HCT116 (cell line): ENCODE results near the gene AGTPBP1. TPM values are rescaled to one million over a fixed set of nuclear protein-coding genes. Genes with fewer than 3 reads are reported as not detected.

Experiments used
- ATAC-seq: fragments of 200-7000 bp; cut with Tn5 transposase; 2 replicates; pipeline ENCODE4 v1.9.1; 2020; ENCODE audit warnings: mild to moderate bottlenecking, moderate library complexity
- BruUV-seq: library from RNA; stranded (reverse); fragments of 400-500 nt; replicated peaks from 2 replicates; lab custom pipeline; 2021; lab: Mats Ljungman, UMichigan
- CTCF ChIA-PET: fragments of 300-600 bp; sonication (Branson Sonifier 250); formaldehyde crosslinking; loops from one replicate; lab custom pipeline; 2021; ENCODE audit warnings: antibody characterized with exemption; lab: Charles Lee
- POLR2A ChIA-PET: fragments of 300-600, 350-600 bp; sonication (Branson Sonifier 250); formaldehyde crosslinking; loops from one replicate; lab custom pipeline; 2021; ENCODE audit warnings: antibody characterized with exemption; lab: Charles Lee
- RAD21 ChIA-PET, 2 experiments: fragments of 300-600 bp; sonication (Branson Sonifier 250); formaldehyde crosslinking; loops; one replicate each; lab custom pipeline; 2023; ENCODE audit warnings: low total read pairs in 2 of 2; ENCODE audit not compliant: uncharacterized antibody in 2 of 2, unreplicated experiment in 2 of 2, low non-redundant PET in 1 of 2; lab: Charles Lee
- DNase-seq: peaks from one replicate; pipeline ENCODE4 v3.0.0-alpha.2; 2010; ENCODE audit warnings: low read depth, low spot score
- H2AFZ ChIP-seq: fragments of 200-600 bp; shearing (Covaris generic), sonication (generic); 2 replicates; pipeline ENCODE4 v1.6.1; 2017; ENCODE audit warnings: low read depth, mixed run types, mixed read lengths, antibody characterized with exemption, low read length; ENCODE audit not compliant: poor library complexity, severe bottlenecking
- H3K27ac ChIP-seq: 2 replicates; pipeline ENCODE4 v1.5.1; 2012; ENCODE audit warnings: low read depth, low read length
- H3K27me3 ChIP-seq: fragments of 200-600 bp; sonication (generic); 2 replicates; pipeline ENCODE4 v1.6.1; 2016; ENCODE audit warnings: mixed run types, low read length, mixed read lengths; ENCODE audit not compliant: insufficient read depth
- H3K36me3 ChIP-seq, 2 experiments: fragments of 200-500 bp in 1 of 2; fragments of 200-600 bp in 1 of 2; sonication (Bioruptor generic) in 1 of 2; sonication (generic) in 1 of 2; 2 replicates each; pipeline versions ENCODE4 v1.5.1 to v1.6.1; 2014 to 2016; ENCODE audit warnings: low read length in 2 of 2, inconsistent platforms in 1 of 2, mixed read lengths in 1 of 2, mixed run types in 1 of 2; ENCODE audit not compliant: insufficient read depth in 2 of 2, control insufficient read depth in 1 of 2
- H3K4me1 ChIP-seq, 2 experiments: fragments of 200-600 bp in 1 of 2; sonication (generic) in 1 of 2; 2 replicates each; pipeline versions ENCODE4 v1.5.1 to v1.6.1; 2012 to 2017; ENCODE audit warnings: low read length in 2 of 2, inconsistent platforms in 1 of 2, mild to moderate bottlenecking in 1 of 2, mixed read lengths in 1 of 2, mixed run types in 1 of 2, moderate library complexity in 1 of 2; ENCODE audit not compliant: insufficient read depth in 2 of 2, control insufficient read depth in 1 of 2
- H3K4me2 ChIP-seq: fragments of 200-600 bp; sonication (generic); 2 replicates; pipeline ENCODE4 v1.6.1; 2017; ENCODE audit warnings: mixed run types, low read length, mixed read lengths
- H3K4me3 ChIP-seq, 2 experiments: fragments of 200-600 bp in 1 of 2; sonication (generic) in 1 of 2; replicated peaks in 1 of 2; 2 replicates each; pipeline ENCODE4 v1.5.1; 2011 to 2016; ENCODE audit warnings: low read length in 2 of 2, control low read depth in 1 of 2, low read depth in 1 of 2, mild to moderate bottlenecking in 1 of 2, mixed read lengths in 1 of 2, mixed run types in 1 of 2
- H3K79me2 ChIP-seq: fragments of 200-600 bp; sonication (generic); 2 replicates; pipeline ENCODE4 v1.6.1; 2017; ENCODE audit warnings: mild to moderate bottlenecking, mixed run types, low read length, moderate library complexity, mixed read lengths; ENCODE audit not compliant: insufficient read depth
- H3K9ac ChIP-seq: fragments of 200-600 bp; sonication (generic); 2 replicates; pipeline ENCODE4 v1.6.1; 2016; ENCODE audit warnings: low read length, mixed read lengths
- H3K9me2 ChIP-seq: fragments of 200-600 bp; sonication (generic), shearing (Covaris generic); 2 replicates; pipeline ENCODE4 v1.6.1; 2017; ENCODE audit warnings: mixed run types, mild to moderate bottlenecking, moderate library complexity; ENCODE audit not compliant: insufficient read depth
- H3K9me3 ChIP-seq, 2 experiments: fragments of 200-500 bp in 1 of 2; fragments of 200-600 bp in 1 of 2; sonication (Bioruptor generic) in 1 of 2; sonication (generic) in 1 of 2; 2 replicates each; pipeline ENCODE4 v1.6.1; 2014 to 2017; ENCODE audit warnings: low read length in 2 of 2, mixed read lengths in 2 of 2, inconsistent platforms in 1 of 2, low read depth in 1 of 2, mild to moderate bottlenecking in 1 of 2, mixed run types in 1 of 2, moderate library complexity in 1 of 2; ENCODE audit not compliant: control insufficient read depth in 1 of 2, insufficient read depth in 1 of 2
- H4K20me1 ChIP-seq: fragments of 200-600 bp; sonication (generic), shearing (Covaris generic); 2 replicates; pipeline ENCODE4 v1.6.1; 2017; ENCODE audit warnings: mixed run types, mild to moderate bottlenecking, moderate library complexity; ENCODE audit not compliant: insufficient read depth
- ATF3 ChIP-seq: IDR thresholded peaks from 2 replicates; pipeline ENCODE4 v1.6.1; 2012
- CBX3 ChIP-seq: IDR thresholded peaks from 2 replicates; pipeline ENCODE4 v1.6.1; 2012; ENCODE audit warnings: low read depth
- CEBPB ChIP-seq: IDR thresholded peaks from 2 replicates; pipeline ENCODE4 v1.6.1; 2012; ENCODE audit warnings: low read depth
- EGR1 ChIP-seq: IDR thresholded peaks from 2 replicates; pipeline ENCODE4 v1.6.1; 2012; ENCODE audit warnings: low read depth
- ELF1 ChIP-seq: IDR thresholded peaks from 2 replicates; pipeline ENCODE4 v1.6.1; 2012; ENCODE audit warnings: low read depth, borderline replicate concordance
- EZH2 ChIP-seq: fragments of 200-600 bp; sonication (generic); IDR thresholded peaks from 2 replicates; pipeline ENCODE4 v1.6.1; 2017; ENCODE audit warnings: antibody characterized with exemption, mixed run types
- EZH2phosphoT487 ChIP-seq: fragments of 200-600 bp; IDR thresholded peaks from 2 replicates; pipeline ENCODE4 v1.6.1; 2018; ENCODE audit warnings: antibody characterized with exemption, borderline replicate concordance
- JUND ChIP-seq: IDR thresholded peaks from 2 replicates; pipeline ENCODE4 v1.6.1; 2012
- MAX ChIP-seq: IDR thresholded peaks from 2 replicates; pipeline ENCODE4 v1.6.1; 2012
- POLR2A ChIP-seq: IDR thresholded peaks from 2 replicates; pipeline ENCODE4 v1.7.0; 2011; ENCODE audit warnings: borderline replicate concordance; ENCODE audit not compliant: insufficient read depth, insufficient read length; ENCODE audit errors: extremely low read depth
- POLR2AphosphoS5 ChIP-seq: IDR thresholded peaks from 2 replicates; pipeline ENCODE4 v1.6.1; 2011; ENCODE audit warnings: mild to moderate bottlenecking, low read depth, low read length, moderate library complexity
- RAD21 ChIP-seq: IDR thresholded peaks from 2 replicates; pipeline ENCODE4 v1.6.1; 2012; ENCODE audit warnings: low read depth, mild to moderate bottlenecking
- REST ChIP-seq: IDR thresholded peaks from 2 replicates; pipeline ENCODE4 v1.6.1; 2012; ENCODE audit warnings: low read depth
- SIN3A ChIP-seq: IDR thresholded peaks from 2 replicates; pipeline ENCODE4 v1.6.1; 2012; ENCODE audit warnings: low read depth
- SP1 ChIP-seq: IDR thresholded peaks from 2 replicates; pipeline ENCODE4 v1.6.1; 2012; ENCODE audit warnings: low read depth
- TCF7L2 ChIP-seq: IDR thresholded peaks from 2 replicates; pipeline ENCODE4 v1.7.0; 2011; ENCODE audit warnings: borderline replicate concordance, inconsistent platforms; ENCODE audit not compliant: insufficient read depth, insufficient read length; ENCODE audit errors: extremely low read depth
- YY1 ChIP-seq: IDR thresholded peaks from 2 replicates; pipeline ENCODE4 v1.6.1; 2011; ENCODE audit warnings: low read length, low read depth, moderate library complexity, mild to moderate bottlenecking; ENCODE audit not compliant: insufficient replicate concordance; ENCODE audit errors: extremely low read depth
- ZBTB33 ChIP-seq: IDR thresholded peaks from 2 replicates; pipeline ENCODE4 v1.6.1; 2011; ENCODE audit warnings: mild to moderate bottlenecking, low read length, moderate library complexity; ENCODE audit not compliant: insufficient replicate concordance; ENCODE audit errors: extremely low read depth
- ZFX ChIP-seq: fragments of 450-650 bp; IDR thresholded peaks from 2 replicates; pipeline ENCODE4 v1.6.1; 2017
- ZNF274 ChIP-seq: fragments of 200-500 bp; sonication (Bioruptor generic); IDR thresholded peaks from 2 replicates; pipeline ENCODE4 v1.6.1; 2014; ENCODE audit warnings: mild to moderate bottlenecking, low read depth, low read length, inconsistent platforms
- intact Hi-C: fragments of 100-400 bp; cut with micrococcal nuclease; formaldehyde crosslinking; loops from 2 replicates; pipeline ENCODE4 v1.10.0; 2022
- total RNA-seq: library from RNA; stranded (reverse); gene quantifications from one replicate; pipeline ENCODE4 v1.2.1, GENCODE V29; 2021; ENCODE audit not compliant: unreplicated experiment

AGTPBP1 gene
- total RNA-seq, 1 experiment from 2014 or later, result 17.4 TPM

GRCh38 chr9:85603936-85604335, 137.8 kb downstream of the AGTPBP1 start:
- no peaks in the 10 kb centered on the region for H3K4me1 ChIP-seq
- DNase-seq (no peak), ATAC-seq (no peak)
- H3K9ac ChIP-seq, result no peak overlapping the region
- H3K36me3 ChIP-seq, result no peaks in the 10 kb centered on the region
- no peak for TF ChIP-seq POLR2AphosphoS5
- TF ChIP-seq SP1, result no peak
- no peak for TF ChIP-seq ZBTB33
- no peak for TF ChIP-seq EZH2
- TF ChIP-seq ZFX, result no peak
- no peak for TF ChIP-seq SIN3A
- no peak for TF ChIP-seq JUND
- no peak for TF ChIP-seq ZNF274
- no peak for TF ChIP-seq POLR2A
- TF ChIP-seq YY1, result no peak
- TF ChIP-seq REST, result no peak
- no peak for TF ChIP-seq CBX3
- TF ChIP-seq CEBPB, result no peak
- TF ChIP-seq RAD21, result no peak
- no peak for TF ChIP-seq ELF1
- no peak for TF ChIP-seq EGR1
- no peak for TF ChIP-seq TCF7L2
- no peak for TF ChIP-seq MAX
- TF ChIP-seq EZH2phosphoT487, result no peak
- TF ChIP-seq ATF3, result no peak
- RAD21 ChIA-PET, result no interaction called here
- intact Hi-C loops, result no loop called here
- H2AFZ ChIP-seq, result no peak overlapping the region
- no TSS peak for BruUV-seq
- H4K20me1 ChIP-seq, result no peaks in the 10 kb centered on the region
- no peak overlapping the region for H3K4me2 ChIP-seq
- H3K27me3 ChIP-seq, result no peaks in the 10 kb centered on the region
- H3K79me2 ChIP-seq, result no peaks in the 10 kb centered on the region
- H3K9me2 ChIP-seq, result no peaks in the 10 kb centered on the region
- POLR2A ChIA-PET, result no interaction called here
- no peak overlapping the region for H3K27ac ChIP-seq
- CTCF ChIA-PET, result no interaction called here
- H3K4me3 ChIP-seq, result no peak overlapping the region
- no peaks in the 10 kb centered on the region for H3K9me3 ChIP-seq
